ENCODE results near the gene HKDC1. TPM values are rescaled to one million over a fixed set of nuclear protein-coding genes. Genes with fewer than 3 reads are reported as not detected.

Gene HKDC1
- total RNA-seq, 2 experiments from 2014 or later = not detected

DNA sequence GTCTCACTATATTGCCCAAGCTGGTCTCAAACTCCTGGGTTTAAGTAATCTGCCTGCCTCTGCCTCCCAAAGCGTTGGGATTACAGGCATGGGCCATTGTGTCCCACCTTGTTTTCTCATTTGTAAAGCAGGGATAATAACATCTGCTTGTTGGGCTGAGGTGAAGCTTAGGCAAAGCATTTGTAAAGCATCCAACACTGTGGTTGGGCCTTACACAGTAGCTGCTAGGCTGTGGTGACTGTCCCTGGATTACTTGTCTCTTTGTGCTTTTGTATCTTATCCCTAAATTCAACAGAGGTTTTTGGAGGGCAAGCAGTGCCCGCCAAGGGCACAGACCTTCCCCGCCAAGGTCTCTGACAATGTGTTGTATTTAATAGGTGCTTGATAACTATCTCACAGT, 14.3 kb downstream of the HKDC1 start:
- H3K4me2 ChIP-seq (ENCODE audit: low read length) = no peak overlapping the region
- no TSS peak for BruUV-seq (replicated peaks)
- no peaks in the 10 kb centered on the region for H3K79me2 ChIP-seq (ENCODE audit: insufficient read depth, low read depth, low read length)
- ChIA-PET CTCF (ENCODE audit: unreplicated experiment) (interaction anchor here (0.9 kb wide), 1 partner anchor 9 kb away, joined by 4 read pairs; no protein-coding TSS in a partner anchor), POLR2A (no interaction called here)
- no peak overlapping the region for H2AFZ ChIP-seq (ENCODE audit: low read length)
- peaks cover 2% of the 10 kb centered on the region for H3K4me1 ChIP-seq (ENCODE audit: insufficient read depth, low read length, poor library complexity, severe bottlenecking)
- H4K20me1 ChIP-seq (ENCODE audit: insufficient read depth, low read length) = no peaks in the 10 kb centered on the region
- H3K27ac ChIP-seq (ENCODE audit: low read depth, low read length, poor library complexity, severe bottlenecking) = no peak overlapping the region
- TF ChIP-seq CTCF (conservative IDR thresholded peaks at IDR 0.05; ENCODE audit: low read length) (no peak), EZH2phosphoT487 (IDR thresholded peaks at IDR 0.05; ENCODE audit: borderline replicate concordance, low read depth, low read length) (no peak)
- intact Hi-C loops (cut with micrococcal nuclease; ENCODE audit: unreplicated experiment) = no loop called here
- H3K9me3 ChIP-seq (ENCODE audit: low read length) = no peaks in the 10 kb centered on the region
- DNase-seq (ENCODE audit: low spot score) = no peak
- no peaks in the 10 kb centered on the region for H3K36me3 ChIP-seq (ENCODE audit: insufficient read depth, low read length)
- H3K4me3 ChIP-seq (ENCODE audit: low read depth, low read length, poor library complexity, severe bottlenecking) = no peak overlapping the region
- H3K9me2 ChIP-seq (ENCODE audit: insufficient read depth, low read length) = no peaks in the 10 kb centered on the region

- CTCF ChIA-PET (ENCODE audit: unreplicated experiment) = interaction anchor here (0.9 kb wide), 1 partner anchor 155 kb away, joined by 3 read pairs; no protein-coding TSS in a partner anchor
- intact Hi-C loops (cut with micrococcal nuclease; ENCODE audit: unreplicated experiment) = loop anchor here (1.0 kb wide), 3 partner anchors 155 to 270 kb away; no protein-coding TSS in a partner anchor
- H3K27ac ChIP-seq (ENCODE audit: low read depth, low read length, poor library complexity, severe bottlenecking) = no peak overlapping the region
- POLR2A ChIA-PET = interaction anchor here (0.9 kb wide), 1 partner anchor 37 kb away, joined by 4 read pairs; no protein-coding TSS in a partner anchor
- no peaks in the 10 kb centered on the region for H3K36me3 ChIP-seq (ENCODE audit: insufficient read depth, low read length)
- H3K4me3 ChIP-seq (ENCODE audit: low read depth, low read length, poor library complexity, severe bottlenecking) = no peak overlapping the region
- DNase-seq (ENCODE audit: low spot score) = peak; percentile 76
- no peaks in the 10 kb centered on the region for H3K9me3 ChIP-seq (ENCODE audit: low read length)
- no peak overlapping the region for H3K4me2 ChIP-seq (ENCODE audit: low read length)
- no TSS peak for BruUV-seq (replicated peaks)
- no peaks in the 10 kb centered on the region for H4K20me1 ChIP-seq (ENCODE audit: insufficient read depth, low read length)
- no peak overlapping the region for H2AFZ ChIP-seq (ENCODE audit: low read length)
- H3K9me2 ChIP-seq (ENCODE audit: insufficient read depth, low read length) = no peaks in the 10 kb centered on the region
- TF ChIP-seq EZH2phosphoT487 (IDR thresholded peaks at IDR 0.05; ENCODE audit: borderline replicate concordance, low read depth, low read length) = no peak
- TF ChIP-seq CTCF (conservative IDR thresholded peaks at IDR 0.05; ENCODE audit: low read length) = peak; percentile 96
- no peaks in the 10 kb centered on the region for H3K79me2 ChIP-seq (ENCODE audit: insufficient read depth, low read depth, low read length)
- no peaks in the 10 kb centered on the region for H3K4me1 ChIP-seq (ENCODE audit: insufficient read depth, low read length, poor library complexity, severe bottlenecking)
Observed at GRCh38 chr10:69237528-69238159, 17.5 kb downstream of the HKDC1 start.

GRCh38 chr10:69239136-69239535, 19.0 kb downstream of the HKDC1 start:
- Histone ChIP-seq H3K4me3 (ENCODE audit: low read depth, low read length, poor library complexity, severe bottlenecking) (no peak overlapping the region), H3K79me2 (ENCODE audit: insufficient read depth, low read depth, low read length) (no peaks in the 10 kb centered on the region), H3K4me1 (ENCODE audit: insufficient read depth, low read length, poor library complexity, severe bottlenecking) (no peaks in the 10 kb centered on the region), H3K36me3 (ENCODE audit: insufficient read depth, low read length) (no peaks in the 10 kb centered on the region), H3K4me2 (ENCODE audit: low read length) (no peak overlapping the region), H3K27ac (ENCODE audit: low read depth, low read length, poor library complexity, severe bottlenecking) (no peak overlapping the region), H4K20me1 (ENCODE audit: insufficient read depth, low read length) (no peaks in the 10 kb centered on the region), H2AFZ (ENCODE audit: low read length) (no peak overlapping the region), H3K9me2 (ENCODE audit: insufficient read depth, low read length) (no peaks in the 10 kb centered on the region), H3K9me3 (ENCODE audit: low read length) (no peaks in the 10 kb centered on the region)
- intact Hi-C loops (cut with micrococcal nuclease; ENCODE audit: unreplicated experiment) = no loop called here
- POLR2A ChIA-PET = interaction anchor here (0.6 to 1.0 kb wide), 4 partner anchors 46 to 1937 kb away, joined by 3 to 7 read pairs (median 3); no protein-coding TSS in a partner anchor
- no peak for DNase-seq (ENCODE audit: low spot score)
- no TSS peak for BruUV-seq (replicated peaks)
- CTCF ChIA-PET (ENCODE audit: unreplicated experiment) = interaction anchor here (0.6 kb wide), 2 partner anchors 134 to 677 kb away, joined by 3 to 6 read pairs; no protein-coding TSS in a partner anchor
- no peak for TF ChIP-seq CTCF (conservative IDR thresholded peaks at IDR 0.05; ENCODE audit: low read length)
- TF ChIP-seq EZH2phosphoT487 (IDR thresholded peaks at IDR 0.05; ENCODE audit: borderline replicate concordance, low read depth, low read length) = no peak
